K562 (cell line): Measurements from ENCODE around the gene TOMM22. TPM values are rescaled to one million over a fixed set of nuclear protein-coding genes. Genes with fewer than 3 reads are reported as not detected.

Source experiments
- ATAC-seq: fragments of 200-7000 bp; cut with Tn5 transposase; 3 replicates; pipeline ENCODE4 v1.9.1; 2020; ENCODE audit warnings: moderate library complexity
- BruUV-seq: library from RNA; stranded (reverse); fragments of 400-500 nt; replicated peaks from 2 replicates; lab custom pipeline; 2021; lab: Mats Ljungman, UMichigan
- CTCF ChIA-PET: fragments of 300-600 bp; formaldehyde crosslinking; extraction: SDS; loops from one replicate; lab custom pipeline; 2021; ENCODE audit warnings: low intra/inter-chr PET ratio; lab: Yijun Ruan, JAX
- POLR2A ChIA-PET: fragments of 300-600, 350-650 bp; sonication (Branson Sonifier 250); formaldehyde crosslinking; extraction: SDS; loops from one replicate; lab custom pipeline; 2021; ENCODE audit warnings: antibody characterized with exemption, inconsistent platforms; lab: Yijun Ruan, JAX
- DNase-seq, 4 experiments: peaks; one replicate each; pipeline versions ENCODE4 v3.0.0 to v3.0.0-alpha.2; 2011 to 2018; ENCODE audit warnings: low spot score in 3 of 4, mixed read lengths in 3 of 4; ENCODE audit errors: extremely low read depth in 1 of 4
- FAIRE-seq: peaks from 2 replicates; lab custom pipeline; 2011; peaks lifted over from hg19 to GRCh38; lab: Jason Lieb, UNC
- H2AFZ ChIP-seq: 2 replicates; pipeline ENCODE4 v1.6.0; 2011; ENCODE audit warnings: low read depth, low read length, control low read depth, inconsistent platforms
- H3K27ac ChIP-seq: fragments of 200-600 bp; 3 replicates; pipeline ENCODE4 v1.8.0; 2011; ENCODE audit warnings: low read depth, mild to moderate bottlenecking, control low read depth, inconsistent platforms, low read length, moderate library complexity, mixed read lengths; ENCODE audit errors: extremely low read depth
- H3K27me3 ChIP-seq, 2 experiments: fragments of 300-600 bp in 1 of 2; 2 replicates in 1 of 2; 3 replicates in 1 of 2; pipeline versions ENCODE4 v1.6.0 to v1.8.0; 2011; ENCODE audit warnings: inconsistent platforms in 2 of 2, low read length in 2 of 2, mild to moderate bottlenecking in 1 of 2, mixed read lengths in 1 of 2, moderate library complexity in 1 of 2; ENCODE audit not compliant: control insufficient read depth in 2 of 2, insufficient read depth in 2 of 2
- H3K36me3 ChIP-seq: fragments of 300-600 bp; 3 replicates; pipeline ENCODE4 v1.8.0; 2011; ENCODE audit warnings: mild to moderate bottlenecking, low read length, inconsistent platforms; ENCODE audit not compliant: control insufficient read depth, insufficient read depth
- H3K4me1 ChIP-seq, 2 experiments: fragments of 200-600 bp in 1 of 2; replicated peaks in 1 of 2; 2 replicates in 1 of 2; 3 replicates in 1 of 2; pipeline versions ENCODE4 v1.5.1 to v1.8.0; 2011; ENCODE audit warnings: inconsistent platforms in 2 of 2, low read length in 2 of 2, mild to moderate bottlenecking in 1 of 2, mixed read lengths in 1 of 2, moderate library complexity in 1 of 2; ENCODE audit not compliant: control insufficient read depth in 2 of 2, insufficient read depth in 2 of 2
- H3K4me2 ChIP-seq: 2 replicates; pipeline ENCODE4 v1.6.1; 2011; ENCODE audit warnings: low read length, control low read depth, inconsistent platforms, mixed read lengths; ENCODE audit not compliant: insufficient read depth
- H3K4me3 ChIP-seq: fragments of 200-600 bp; sonication (generic), shearing (Covaris generic); 2 replicates; pipeline ENCODE4 v1.5.1; 2016; ENCODE audit warnings: control low read depth, inconsistent platforms
- H3K79me2 ChIP-seq: fragments of 200-600 bp; 3 replicates; pipeline ENCODE4 v1.8.0; 2011; ENCODE audit warnings: low read length, inconsistent platforms; ENCODE audit not compliant: control insufficient read depth, insufficient read depth
- H3K9ac ChIP-seq, 2 experiments: 2 replicates each; pipeline versions ENCODE4 v1.6.0 to v1.6.1; 2011; ENCODE audit warnings: low read depth in 2 of 2, low read length in 2 of 2, control low read depth in 1 of 2, inconsistent platforms in 1 of 2, mild to moderate bottlenecking in 1 of 2, mixed read lengths in 1 of 2; ENCODE audit not compliant: insufficient read depth in 1 of 2
- H3K9me1 ChIP-seq: one replicate; pipeline ENCODE4 v1.6.0; 2011; ENCODE audit warnings: inconsistent platforms, mild to moderate bottlenecking, low read length, moderate library complexity; ENCODE audit not compliant: control insufficient read depth, insufficient read depth
- H3K9me3 ChIP-seq: replicated peaks from 2 replicates; pipeline ENCODE4 v1.5.1; 2011; ENCODE audit warnings: low read depth, low read length, inconsistent platforms; ENCODE audit not compliant: control insufficient read depth, insufficient read depth
- H4K20me1 ChIP-seq: replicated peaks from 2 replicates; pipeline ENCODE4 v1.6.1; 2011; ENCODE audit warnings: low read length, inconsistent platforms, mixed read lengths; ENCODE audit not compliant: control insufficient read depth, insufficient read depth
- BACH1 ChIP-seq: fragments of 200-800 bp; sonication (Bioruptor generic); IDR thresholded peaks from 2 replicates; pipeline ENCODE4 v1.6.1; 2016; ENCODE audit warnings: missing genetic modification characterization, missing compliant biosample characterization
- CEBPB ChIP-seq: fragments of 450-650 bp; IDR thresholded peaks from 2 replicates; pipeline ENCODE4 v1.6.1; 2016; ENCODE audit warnings: missing genetic modification characterization, missing compliant biosample characterization
- DLX4 ChIP-seq: fragments of 250-450 bp; sonication (Bioruptor Pico); IDR thresholded peaks from 2 replicates; pipeline ENCODE4 v1.6.1; 2021; ENCODE audit warnings: mild to moderate bottlenecking
- FOXA3 ChIP-seq, 2 experiments: fragments of 450-650 bp in 1 of 2; sonication (generic) in 1 of 2; formaldehyde crosslinking; IDR thresholded peaks in 1 of 2; conservative IDR thresholded peaks in 1 of 2; 2 replicates each; pipeline versions ENCODE4 v1.4.0 to v1.8.0; 2020 to 2022; ENCODE audit warnings: mild to moderate bottlenecking in 2 of 2, missing genetic modification reagents in 1 of 2
- FOXJ2 ChIP-seq: fragments of 200-800 bp; sonication (Bioruptor generic); IDR thresholded peaks from 2 replicates; pipeline ENCODE4 v1.6.1; 2016; ENCODE audit warnings: missing genetic modification characterization, missing compliant biosample characterization
- HMGXB4 ChIP-seq: sonication (generic); formaldehyde crosslinking; IDR thresholded peaks from 2 replicates; pipeline ENCODE4 v1.8.1; 2023; ENCODE audit warnings: mild to moderate bottlenecking, missing genetic modification reagents
- SRSF9 ChIP-seq: fragments of 200-400 bp; formaldehyde crosslinking; IDR thresholded peaks from 2 replicates; pipeline ENCODE4 v1.6.1; 2017; ENCODE audit warnings: low read depth, low read length, borderline replicate concordance
- TFAP4 ChIP-seq: sonication (generic); formaldehyde crosslinking; IDR thresholded peaks from 2 replicates; pipeline ENCODE4 v1.8.0; 2022; ENCODE audit warnings: missing genetic modification reagents, mild to moderate bottlenecking, moderate library complexity, borderline replicate concordance
- ZNF165 ChIP-seq: fragments of 250-450 bp; sonication (Bioruptor Pico); IDR thresholded peaks from 2 replicates; pipeline ENCODE4 v1.4.0; 2020; ENCODE audit warnings: borderline replicate concordance
- WGBS: fragments of 100-300 bp; shearing (Covaris generic); methylation state at CpG from one replicate; pipeline ENCODE4 v1.1.6; 2016; ENCODE audit warnings: low coverage, mixed read lengths; ENCODE audit not compliant: insufficient coverage; ENCODE audit errors: missing lambda C conversion rate; 5-methylcytosine and 5-hydroxymethylcytosine counted together
- in situ Hi-C: fragments of 300-500 bp; cut with MboI; formaldehyde crosslinking; loops from 4 replicates; pipeline ENCODE4 v1.15.0; 2018; ENCODE audit warnings: inconsistent platforms, mixed read lengths
- intact Hi-C: fragments of 100-400 bp; cut with micrococcal nuclease; formaldehyde crosslinking; loops from 2 replicates; pipeline ENCODE4 v1.14.2; 2022
- polyA plus RNA-seq, 8 experiments: library from polyadenylated mRNA; depleted of rRNA in 4 of 8; stranded (reverse) in 5 of 8; unstranded in 3 of 8; fragments of >200 nt; fragmentation: Nextera tagmentation in 2 of 8; fragmentation: Illumina TruSeq in 1 of 8; extraction: Ambion mirVana in 2 of 8; extraction: Trizol in 1 of 8; gene quantifications; 2 replicates each; pipeline versions ENCODE4 v1.2.1 to v1.2.3, GENCODE V29; 2011 to 2014; ENCODE audit warnings: inconsistent platforms in 1 of 8, missing spikeins in 1 of 8
- total RNA-seq, 7 experiments: library from RNA; depleted of rRNA in 6 of 7; stranded (reverse); fragments of >200 nt in 6 of 7; fragmentation: Illumina TruSeq in 2 of 7; extraction: Trizol in 2 of 7; gene quantifications; 2 replicates each; pipeline versions ENCODE4 v1.2.1 to v1.2.3, GENCODE V29; 2011 to 2021; ENCODE audit warnings: low replicate concordance in 1 of 7
- TF ChIP-seq, protein P1 (sequence below): fragments of 250-450 bp; sonication (Bioruptor Pico); IDR thresholded peaks from 2 replicates; pipeline ENCODE4 v1.8.0; 2021; ENCODE audit warnings: moderate library complexity, mild to moderate bottlenecking, inconsistent platforms

TOMM22 gene
- total and polyA plus RNA-seq, 9 of the 15 experiments (the other 6 are each of a cell fraction or from before 2014, with no cell fraction given), result 25.8 to 108 (median 73.8) TPM

DNA sequence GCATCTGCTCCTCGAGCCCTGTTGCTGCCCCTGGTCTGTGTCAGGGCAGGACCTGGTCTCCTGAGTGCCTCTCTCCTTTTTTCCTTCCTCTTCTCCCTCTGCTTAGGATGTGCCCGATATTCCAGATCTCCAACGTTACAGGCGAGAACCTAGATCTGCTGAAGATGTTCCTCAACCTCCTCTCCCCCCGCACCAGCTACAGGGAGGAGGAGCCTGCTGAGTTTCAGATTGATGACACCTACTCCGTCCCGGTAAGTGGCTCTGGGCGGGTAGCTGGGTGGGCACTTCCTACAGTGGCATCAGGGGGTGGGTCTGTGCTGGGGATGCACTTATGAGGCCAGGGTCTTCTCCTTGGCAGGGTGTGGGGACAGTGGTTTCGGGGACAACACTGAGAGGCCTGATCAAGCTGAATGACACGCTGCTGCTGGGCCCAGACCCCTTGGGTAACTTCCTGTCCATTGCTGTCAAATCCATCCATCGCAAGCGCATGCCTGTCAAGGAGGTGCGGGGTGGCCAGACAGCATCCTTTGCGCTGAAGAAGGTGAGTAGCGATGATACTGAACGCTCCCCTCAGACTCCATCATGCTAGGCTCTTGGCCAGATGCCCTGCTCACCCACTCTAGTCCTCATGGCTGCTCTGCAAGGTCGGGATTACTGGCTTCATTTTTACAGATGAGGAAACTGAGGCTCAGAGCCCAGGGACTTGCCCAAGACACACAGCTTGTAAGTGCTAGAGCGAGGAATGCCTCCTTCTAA, 44.3 kb downstream of the TOMM22 start (continued):
- TF ChIP-seq, protein P1, sequence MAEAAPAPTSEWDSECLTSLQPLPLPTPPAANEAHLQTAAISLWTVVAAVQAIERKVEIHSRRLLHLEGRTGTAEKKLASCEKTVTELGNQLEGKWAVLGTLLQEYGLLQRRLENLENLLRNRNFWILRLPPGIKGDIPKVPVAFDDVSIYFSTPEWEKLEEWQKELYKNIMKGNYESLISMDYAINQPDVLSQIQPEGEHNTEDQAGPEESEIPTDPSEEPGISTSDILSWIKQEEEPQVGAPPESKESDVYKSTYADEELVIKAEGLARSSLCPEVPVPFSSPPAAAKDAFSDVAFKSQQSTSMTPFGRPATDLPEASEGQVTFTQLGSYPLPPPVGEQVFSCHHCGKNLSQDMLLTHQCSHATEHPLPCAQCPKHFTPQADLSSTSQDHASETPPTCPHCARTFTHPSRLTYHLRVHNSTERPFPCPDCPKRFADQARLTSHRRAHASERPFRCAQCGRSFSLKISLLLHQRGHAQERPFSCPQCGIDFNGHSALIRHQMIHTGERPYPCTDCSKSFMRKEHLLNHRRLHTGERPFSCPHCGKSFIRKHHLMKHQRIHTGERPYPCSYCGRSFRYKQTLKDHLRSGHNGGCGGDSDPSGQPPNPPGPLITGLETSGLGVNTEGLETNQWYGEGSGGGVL (CRISPR knock-in tag), result no peak
- TF ChIP-seq FOXA3 (CRISPR knock-in tag; conservative IDR thresholded peaks at IDR 0.05 in 1 of 2, IDR thresholded peaks at IDR 0.05 in 1 of 2), result no peak

- in situ Hi-C loops, result no loop called here
- no peak overlapping the region for H2AFZ ChIP-seq
- no peak overlapping the region for H3K27ac ChIP-seq
- peaks cover 0 to 2% of the 10 kb centered on the region in 2 experiments; a peak in 1 of 5 replicates for H3K4me1 ChIP-seq
- ChIA-PET CTCF (no interaction called here), POLR2A (interaction anchor here (0.6 to 0.9 kb wide), 4 partner anchors 14 to 66 kb away, joined by 3 read pairs; no protein-coding TSS in a partner anchor)
- FAIRE-seq, result no peak
- no peak overlapping the region for H3K9ac ChIP-seq
- H3K36me3 ChIP-seq, result peaks cover 98% of the 10 kb centered on the region; the same call in 2 of the 3 replicates
- no peak overlapping the region for H3K4me3 ChIP-seq
- TF ChIP-seq TFAP4 (CRISPR knock-in tag), result no peak
- no peak for TF ChIP-seq DLX4 (CRISPR knock-in tag)
- TF ChIP-seq SRSF9, result no peak
- no peak for TF ChIP-seq CEBPB
- TF ChIP-seq BACH1 (tag), result no peak
- no peak for TF ChIP-seq ZNF165 (CRISPR knock-in tag)
- TF ChIP-seq HMGXB4 (CRISPR knock-in tag), result no peak
- no peak for TF ChIP-seq FOXJ2 (tag)
- TF ChIP-seq, all 486 proteins: peak for 0
- no peaks in the 10 kb centered on the region for H3K27me3 ChIP-seq
- intact Hi-C loops, result no loop called here
- WGBS, result 98% methylated on average over 6 of the region's 12 CpGs
- no TSS peak for BruUV-seq
- no peaks in the 10 kb centered on the region for H3K9me3 ChIP-seq
- no peak overlapping the region for H3K4me2 ChIP-seq
- H4K20me1 ChIP-seq, result no peaks in the 10 kb centered on the region
- H3K79me2 ChIP-seq, result no peaks in the 10 kb centered on the region
- DNase-seq (no peak), ATAC-seq (no peak)
- no peaks in the 10 kb centered on the region for H3K9me1 ChIP-seq
Measured at GRCh38 chr22:38727123-38727522, 45.4 kb downstream of the TOMM22 start.
